ENCODE results near the gene LRRD1. TPM values are rescaled to one million over a fixed set of nuclear protein-coding genes. Genes with fewer than 3 reads are reported as not detected.

The LRRD1 gene
- polyA plus RNA-seq, 1 of the 3 experiments (the other 2 are of a cell fraction) = not detected

GRCh38 chr7:92228100-92228499 lies 49.2 kb upstream of the LRRD1 start:
- Histone ChIP-seq H3K4me3 (ENCODE audit: low read depth in 2 of 2, low read length in 1 of 2) (no peak overlapping the region), H3K79me2 (ENCODE audit: insufficient read depth) (no peaks in the 10 kb centered on the region), H3K9me2 (no peaks in the 10 kb centered on the region), H3K27ac (ENCODE audit: low read depth in 2 of 2, low read length in 1 of 2) (no peak overlapping the region), H4K20me1 (ENCODE audit: insufficient read depth) (no peaks in the 10 kb centered on the region), H3K9me3 (no peaks in the 10 kb centered on the region), H3K9ac (no peak overlapping the region), H3F3A (replicated peaks; ENCODE audit: insufficient read depth) (peaks cover 7% of the 10 kb centered on the region), H2AFZ (ENCODE audit: low read depth) (no peak overlapping the region), H3K36me3 (replicated peaks in 1 of 2; ENCODE audit: control insufficient read depth in 1 of 2, insufficient read depth in 2 of 2, low read length in 1 of 2) (peaks cover 57 to 87% of the 10 kb centered on the region in 2 experiments), H3K4me2 (no peak overlapping the region), H3K4me1 (ENCODE audit: control insufficient read depth in 1 of 2, insufficient read depth in 2 of 2, low read depth in 1 of 2, low read length in 1 of 2) (no peaks in the 10 kb centered on the region), H3K27me3 (ENCODE audit: insufficient read depth) (no peaks in the 10 kb centered on the region)
- ChIA-PET CTCF (no interaction called here), POLR2A (interaction anchor here (1.2 kb wide), 1 partner anchor 17 kb away, joined by 3 read pairs; the partner anchor contains the start of genes ANKIB1 and KRIT1)
- TF ChIP-seq, protein P1, sequence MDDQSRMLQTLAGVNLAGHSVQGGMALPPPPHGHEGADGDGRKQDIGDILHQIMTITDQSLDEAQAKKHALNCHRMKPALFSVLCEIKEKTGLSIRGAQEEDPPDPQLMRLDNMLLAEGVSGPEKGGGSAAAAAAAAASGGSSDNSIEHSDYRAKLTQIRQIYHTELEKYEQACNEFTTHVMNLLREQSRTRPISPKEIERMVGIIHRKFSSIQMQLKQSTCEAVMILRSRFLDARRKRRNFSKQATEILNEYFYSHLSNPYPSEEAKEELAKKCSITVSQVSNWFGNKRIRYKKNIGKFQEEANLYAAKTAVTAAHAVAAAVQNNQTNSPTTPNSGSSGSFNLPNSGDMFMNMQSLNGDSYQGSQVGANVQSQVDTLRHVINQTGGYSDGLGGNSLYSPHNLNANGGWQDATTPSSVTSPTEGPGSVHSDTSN (IDR thresholded peaks at IDR 0.05) = no peak
- TF ChIP-seq, protein P2, sequence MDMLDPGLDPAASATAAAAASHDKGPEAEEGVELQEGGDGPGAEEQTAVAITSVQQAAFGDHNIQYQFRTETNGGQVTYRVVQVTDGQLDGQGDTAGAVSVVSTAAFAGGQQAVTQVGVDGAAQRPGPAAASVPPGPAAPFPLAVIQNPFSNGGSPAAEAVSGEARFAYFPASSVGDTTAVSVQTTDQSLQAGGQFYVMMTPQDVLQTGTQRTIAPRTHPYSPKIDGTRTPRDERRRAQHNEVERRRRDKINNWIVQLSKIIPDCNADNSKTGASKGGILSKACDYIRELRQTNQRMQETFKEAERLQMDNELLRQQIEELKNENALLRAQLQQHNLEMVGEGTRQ (IDR thresholded peaks at IDR 0.05; ENCODE audit: borderline replicate concordance, low read depth, low read length) = no peak
- DNase-seq = no peak
- 93% methylated on average over 2 of the region's 2 CpGs for WGBS (ENCODE audit: low lambda C conversion rate)

DNA sequence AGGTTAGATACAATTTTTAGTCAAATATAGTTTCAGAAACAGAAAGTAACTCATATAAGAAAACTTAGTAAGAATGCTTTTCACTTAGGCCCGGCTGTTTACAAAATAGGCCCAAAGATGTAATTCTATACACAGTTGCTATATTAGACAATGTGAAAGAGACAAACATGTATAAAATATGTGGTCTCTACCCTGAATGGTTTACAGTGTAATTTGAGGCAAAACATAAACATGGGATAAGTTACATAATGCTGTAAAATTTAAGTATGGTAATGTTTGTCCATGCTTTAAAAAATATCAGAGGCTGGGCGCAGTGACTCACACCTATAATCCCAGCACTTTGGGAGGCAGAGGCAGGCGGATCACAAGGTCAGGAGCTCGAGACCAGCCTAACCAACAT lies 48.0 kb upstream of the LRRD1 start:
- Histone ChIP-seq H3K4me2 (no peak overlapping the region), H4K20me1 (ENCODE audit: insufficient read depth) (no peaks in the 10 kb centered on the region), H3K4me1 (ENCODE audit: control insufficient read depth in 1 of 2, insufficient read depth in 2 of 2, low read depth in 1 of 2, low read length in 1 of 2) (no peaks in the 10 kb centered on the region), H3K9me2 (no peaks in the 10 kb centered on the region), H3K79me2 (ENCODE audit: insufficient read depth) (no peaks in the 10 kb centered on the region), H3K9me3 (no peaks in the 10 kb centered on the region), H3K27ac (ENCODE audit: low read depth in 2 of 2, low read length in 1 of 2) (no peak overlapping the region), H2AFZ (ENCODE audit: low read depth) (no peak overlapping the region), H3K4me3 (ENCODE audit: low read depth in 2 of 2, low read length in 1 of 2) (no peak overlapping the region), H3K27me3 (ENCODE audit: insufficient read depth) (no peaks in the 10 kb centered on the region), H3F3A (replicated peaks; ENCODE audit: insufficient read depth) (peaks cover 7% of the 10 kb centered on the region), H3K36me3 (replicated peaks in 1 of 2; ENCODE audit: control insufficient read depth in 1 of 2, insufficient read depth in 2 of 2, low read length in 1 of 2) (peaks cover 63 to 86% of the 10 kb centered on the region in 2 experiments), H3K9ac (no peak overlapping the region)
- DNase-seq = no peak
- 89% methylated on average over 4 of the region's 4 CpGs for WGBS (ENCODE audit: low lambda C conversion rate)
- ChIA-PET POLR2A (interaction anchor here (1.2 kb wide), 1 partner anchor 19 kb away, joined by 3 read pairs; the partner anchor contains the start of genes ANKIB1 and KRIT1), CTCF (no interaction called here)
- no peak for TF ChIP-seq EZH2phosphoT487 (IDR thresholded peaks at IDR 0.05; ENCODE audit: borderline replicate concordance, low read depth)
- no peak for TF ChIP-seq ELF1 (IDR thresholded peaks at IDR 0.05)
- no peak for TF ChIP-seq CHD2 (IDR thresholded peaks at IDR 0.05; ENCODE audit: low read length, partially characterized antibody)
- TF ChIP-seq, protein P3, sequence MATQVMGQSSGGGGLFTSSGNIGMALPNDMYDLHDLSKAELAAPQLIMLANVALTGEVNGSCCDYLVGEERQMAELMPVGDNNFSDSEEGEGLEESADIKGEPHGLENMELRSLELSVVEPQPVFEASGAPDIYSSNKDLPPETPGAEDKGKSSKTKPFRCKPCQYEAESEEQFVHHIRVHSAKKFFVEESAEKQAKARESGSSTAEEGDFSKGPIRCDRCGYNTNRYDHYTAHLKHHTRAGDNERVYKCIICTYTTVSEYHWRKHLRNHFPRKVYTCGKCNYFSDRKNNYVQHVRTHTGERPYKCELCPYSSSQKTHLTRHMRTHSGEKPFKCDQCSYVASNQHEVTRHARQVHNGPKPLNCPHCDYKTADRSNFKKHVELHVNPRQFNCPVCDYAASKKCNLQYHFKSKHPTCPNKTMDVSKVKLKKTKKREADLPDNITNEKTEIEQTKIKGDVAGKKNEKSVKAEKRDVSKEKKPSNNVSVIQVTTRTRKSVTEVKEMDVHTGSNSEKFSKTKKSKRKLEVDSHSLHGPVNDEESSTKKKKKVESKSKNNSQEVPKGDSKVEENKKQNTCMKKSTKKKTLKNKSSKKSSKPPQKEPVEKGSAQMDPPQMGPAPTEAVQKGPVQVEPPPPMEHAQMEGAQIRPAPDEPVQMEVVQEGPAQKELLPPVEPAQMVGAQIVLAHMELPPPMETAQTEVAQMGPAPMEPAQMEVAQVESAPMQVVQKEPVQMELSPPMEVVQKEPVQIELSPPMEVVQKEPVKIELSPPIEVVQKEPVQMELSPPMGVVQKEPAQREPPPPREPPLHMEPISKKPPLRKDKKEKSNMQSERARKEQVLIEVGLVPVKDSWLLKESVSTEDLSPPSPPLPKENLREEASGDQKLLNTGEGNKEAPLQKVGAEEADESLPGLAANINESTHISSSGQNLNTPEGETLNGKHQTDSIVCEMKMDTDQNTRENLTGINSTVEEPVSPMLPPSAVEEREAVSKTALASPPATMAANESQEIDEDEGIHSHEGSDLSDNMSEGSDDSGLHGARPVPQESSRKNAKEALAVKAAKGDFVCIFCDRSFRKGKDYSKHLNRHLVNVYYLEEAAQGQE (IDR thresholded peaks at IDR 0.05; ENCODE audit: low read depth, low read length) = no peak
- no peak for TF ChIP-seq NFIC (IDR thresholded peaks at IDR 0.05; ENCODE audit: borderline replicate concordance)
- no peak for TF ChIP-seq POLR2AphosphoS5 (IDR thresholded peaks at IDR 0.05; ENCODE audit: low read depth, low read length)
- TF ChIP-seq JUND (IDR thresholded peaks at IDR 0.05) = no peak
- no peak for TF ChIP-seq YY1 (IDR thresholded peaks at IDR 0.05; ENCODE audit: low read depth)
- no peak for TF ChIP-seq MEF2A (IDR thresholded peaks at IDR 0.05; ENCODE audit: borderline replicate concordance, low read depth)
- TF ChIP-seq RAD21 (IDR thresholded peaks at IDR 0.05; ENCODE audit: low read length) = no peak
- no peak for TF ChIP-seq ZBTB33 (IDR thresholded peaks at IDR 0.05; ENCODE audit: borderline replicate concordance, low read depth)
- TF ChIP-seq, protein P1 (IDR thresholded peaks at IDR 0.05) = no peak
- no peak for TF ChIP-seq SIN3A (IDR thresholded peaks at IDR 0.05; ENCODE audit: borderline replicate concordance, low read depth, low read length)
- TF ChIP-seq FOXM1 (IDR thresholded peaks at IDR 0.05; ENCODE audit: low read depth) = no peak
- TF ChIP-seq GATA2 (CRISPR knock-in tag; IDR thresholded peaks at IDR 0.05) = no peak
- no peak for TF ChIP-seq FOSL2 (IDR thresholded peaks at IDR 0.05; ENCODE audit: borderline replicate concordance, low read depth)
- TF ChIP-seq, protein P4, sequence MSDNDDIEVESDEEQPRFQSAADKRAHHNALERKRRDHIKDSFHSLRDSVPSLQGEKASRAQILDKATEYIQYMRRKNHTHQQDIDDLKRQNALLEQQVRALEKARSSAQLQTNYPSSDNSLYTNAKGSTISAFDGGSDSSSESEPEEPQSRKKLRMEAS (IDR thresholded peaks at IDR 0.05; ENCODE audit: low read depth) = no peak

Measured in SK-N-SH (cell line).